H1 (cell line): Measurements from ENCODE around the gene FRMPD2. TPM values are rescaled to one million over a fixed set of nuclear protein-coding genes. Genes with fewer than 3 reads are reported as not detected.

Source experiments
- CTCF ChIA-PET: fragments of 300-600 bp; sonication (Branson Sonifier 250); formaldehyde crosslinking; loops from one replicate; lab custom pipeline; 2021; ENCODE audit not compliant: partially characterized antibody; lab: Charles Lee
- POLR2A ChIA-PET: fragments of 300-600 bp; sonication (Branson Sonifier 250); formaldehyde crosslinking; loops from one replicate; lab custom pipeline; 2021; ENCODE audit warnings: inconsistent platforms; ENCODE audit not compliant: partially characterized antibody; lab: Charles Lee
- DNase-seq, 2 experiments: peaks; one replicate each; pipeline versions ENCODE4 v3.0.0 to v3.0.0-alpha.2; 2010 to 2022; ENCODE audit warnings: low spot score in 2 of 2, low read depth in 1 of 2, mixed read lengths in 1 of 2
- FAIRE-seq: peaks from 2 replicates; lab custom pipeline; 2011; peaks lifted over from hg19 to GRCh38; lab: Jason Lieb, UNC
- H2AFZ ChIP-seq: 2 replicates; pipeline ENCODE4 v1.8.1; 2012; ENCODE audit warnings: low read length, inconsistent platforms
- H2AK5ac ChIP-seq: 2 replicates; pipeline ENCODE4 v1.6.1; 2013; ENCODE audit warnings: low read depth, low read length
- H2BK120ac ChIP-seq: replicated peaks from 2 replicates; pipeline ENCODE3; 2013; ENCODE audit warnings: low read depth, low read length, inconsistent platforms
- H2BK12ac ChIP-seq: 2 replicates; pipeline ENCODE4 v1.6.1; 2013; ENCODE audit warnings: low read depth, low read length
- H2BK15ac ChIP-seq: 2 replicates; pipeline ENCODE4 v1.6.1; 2013; ENCODE audit warnings: low read length
- H2BK20ac ChIP-seq: 2 replicates; pipeline ENCODE4 v1.6.1; 2013; ENCODE audit warnings: low read length
- H2BK5ac ChIP-seq: 2 replicates; pipeline ENCODE4 v1.6.1; 2013; ENCODE audit warnings: low read depth, low read length
- H3K14ac ChIP-seq: 2 replicates; pipeline ENCODE4 v1.6.1; 2013; ENCODE audit warnings: inconsistent platforms; ENCODE audit not compliant: insufficient read length
- H3K18ac ChIP-seq: 2 replicates; pipeline ENCODE4 v1.6.1; 2013; ENCODE audit warnings: low read length; ENCODE audit errors: extremely low read depth
- H3K23ac ChIP-seq: 2 replicates; pipeline ENCODE4 v1.6.1; 2013; ENCODE audit warnings: inconsistent platforms; ENCODE audit not compliant: insufficient read length
- H3K23me2 ChIP-seq: 2 replicates; pipeline ENCODE4 v1.6.1; 2013; ENCODE audit warnings: low read depth, low read length
- H3K27ac ChIP-seq: 2 replicates; pipeline ENCODE4 v1.6.1; 2011; ENCODE audit warnings: low read depth, low read length, inconsistent platforms
- H3K27me3 ChIP-seq, 4 experiments: replicated peaks in 1 of 4; 1 replicate in 1 of 4; 2 replicates in 3 of 4; pipeline versions ENCODE4 v1.6.1 to v1.8.1; 2011 to 2013; ENCODE audit warnings: low read length in 3 of 4, mild to moderate bottlenecking in 3 of 4, inconsistent platforms in 2 of 4, mixed read lengths in 2 of 4, moderate library complexity in 1 of 4; ENCODE audit not compliant: control insufficient read depth in 3 of 4, insufficient read depth in 3 of 4; ENCODE audit errors: extremely low read depth in 1 of 4
- H3K36me3 ChIP-seq, 4 experiments: 2 replicates each; pipeline versions ENCODE4 v1.6.1 to v1.8.1; 2011 to 2013; ENCODE audit warnings: mild to moderate bottlenecking in 4 of 4, low read length in 3 of 4, moderate library complexity in 2 of 4, control low read depth in 1 of 4, inconsistent platforms in 1 of 4; ENCODE audit not compliant: insufficient read depth in 4 of 4, control insufficient read depth in 2 of 4
- H3K4ac ChIP-seq: replicated peaks from 2 replicates; pipeline ENCODE3; 2013; ENCODE audit warnings: low read length, low read depth, mixed read lengths, inconsistent platforms; ENCODE audit not compliant: insufficient read length
- H3K4me1 ChIP-seq, 4 experiments: replicated peaks in 1 of 4; 1 replicate in 1 of 4; 2 replicates in 3 of 4; pipeline versions ENCODE4 v1.6.1 to v1.8.1; 2011 to 2013; ENCODE audit warnings: low read length in 3 of 4, inconsistent platforms in 2 of 4, mixed read lengths in 1 of 4; ENCODE audit not compliant: insufficient read depth in 4 of 4, control insufficient read depth in 3 of 4
- H3K4me2 ChIP-seq, 2 experiments: 2 replicates each; pipeline versions ENCODE4 v1.6.1 to v1.8.1; 2011 to 2013; ENCODE audit warnings: low read depth in 2 of 2, low read length in 2 of 2, control low read depth in 1 of 2, inconsistent platforms in 1 of 2, mild to moderate bottlenecking in 1 of 2; ENCODE audit not compliant: insufficient read depth in 1 of 2
- H3K4me3 ChIP-seq, 4 experiments: fragments of 200-600, 300-600 bp in 1 of 4; sonication (generic), shearing (Covaris generic), sonication (Bioruptor Twin) in 1 of 4; 2 replicates each; pipeline versions ENCODE4 v1.5.1 to v1.8.1; 2011 to 2016; ENCODE audit warnings: low read length in 4 of 4, low read depth in 3 of 4, control low read depth in 2 of 4, inconsistent platforms in 2 of 4, mild to moderate bottlenecking in 2 of 4, mixed read lengths in 1 of 4, moderate library complexity in 1 of 4; ENCODE audit not compliant: insufficient read depth in 2 of 4; ENCODE audit errors: extremely low read depth in 1 of 4
- H3K56ac ChIP-seq: replicated peaks from 2 replicates; pipeline ENCODE3; 2013; ENCODE audit warnings: low read depth, mild to moderate bottlenecking, mixed read lengths, low read length, inconsistent platforms; ENCODE audit not compliant: insufficient read length
- H3K79me1 ChIP-seq: 2 replicates; pipeline ENCODE4 v1.6.1; 2013; ENCODE audit warnings: low read depth, low read length, control low read depth
- H3K79me2 ChIP-seq, 2 experiments: 2 replicates each; pipeline versions ENCODE4 v1.6.1 to v1.8.1; 2012 to 2013; ENCODE audit warnings: low read length in 2 of 2, mild to moderate bottlenecking in 2 of 2, inconsistent platforms in 1 of 2; ENCODE audit not compliant: insufficient read depth in 2 of 2, control insufficient read depth in 1 of 2
- H3K9ac ChIP-seq, 4 experiments: replicated peaks in 1 of 4; 1 replicate in 1 of 4; 2 replicates in 3 of 4; pipeline versions ENCODE4 v1.6.1 to v1.8.1; 2011 to 2013; ENCODE audit warnings: low read depth in 3 of 4, low read length in 3 of 4, control low read depth in 2 of 4, mild to moderate bottlenecking in 2 of 4, moderate library complexity in 2 of 4, inconsistent platforms in 1 of 4; ENCODE audit errors: extremely low read depth in 1 of 4
- H3K9me3 ChIP-seq, 2 experiments: 2 replicates each; pipeline versions ENCODE4 v1.6.1 to v1.8.1; 2012 to 2013; ENCODE audit warnings: mild to moderate bottlenecking in 2 of 2, moderate library complexity in 2 of 2, control low read depth in 1 of 2, inconsistent platforms in 1 of 2, low read depth in 1 of 2, low read length in 1 of 2, mixed read lengths in 1 of 2; ENCODE audit not compliant: insufficient read depth in 2 of 2
- H4K20me1 ChIP-seq, 2 experiments: replicated peaks in 1 of 2; 2 replicates each; pipeline versions ENCODE3 to v1.8.1; 2011 to 2013; ENCODE audit warnings: inconsistent platforms in 2 of 2, low read length in 2 of 2, mild to moderate bottlenecking in 1 of 2; ENCODE audit not compliant: insufficient read depth in 2 of 2, control insufficient read depth in 1 of 2
- H4K5ac ChIP-seq: 2 replicates; pipeline ENCODE4 v1.6.1; 2013; ENCODE audit warnings: low read length, low read depth, mixed read lengths, inconsistent platforms; ENCODE audit not compliant: insufficient read length
- H4K8ac ChIP-seq: 2 replicates; pipeline ENCODE4 v1.8.0; 2013; ENCODE audit warnings: mild to moderate bottlenecking, moderate library complexity, low read length, inconsistent platforms; ENCODE audit not compliant: insufficient read depth; ENCODE audit errors: extremely low read depth
- H4K91ac ChIP-seq: replicated peaks from 2 replicates; pipeline ENCODE3; 2013; ENCODE audit warnings: low read length, mixed read lengths, inconsistent platforms; ENCODE audit not compliant: insufficient read length
- ASH2L ChIP-seq: fragments of 200-600, 300-600 bp; sonication (generic); IDR thresholded peaks from one replicate; pipeline ENCODE4 v1.7.1; 2017; ENCODE audit warnings: low read length
- FOSL1 ChIP-seq: IDR thresholded peaks from 2 replicates; pipeline ENCODE4 v1.6.1; 2011; ENCODE audit warnings: mild to moderate bottlenecking, low read depth, low read length, moderate library complexity; ENCODE audit not compliant: insufficient read depth
- HDAC2 ChIP-seq, 2 experiments: fragments of 300-600 bp in 1 of 2; sonication (generic) in 1 of 2; IDR thresholded peaks; 2 replicates each; pipeline ENCODE4 v1.6.1; 2011 to 2012; ENCODE audit warnings: low read depth in 2 of 2, low read length in 2 of 2, mild to moderate bottlenecking in 2 of 2, moderate library complexity in 2 of 2, borderline replicate concordance in 1 of 2, inconsistent platforms in 1 of 2
- KDM5A ChIP-seq: fragments of 200-600 bp; IDR thresholded peaks from 2 replicates; pipeline ENCODE4 v1.7.1; 2012; ENCODE audit warnings: mild to moderate bottlenecking, low read length, inconsistent platforms, mixed read lengths
- RBBP5 ChIP-seq: IDR thresholded peaks from 2 replicates; pipeline ENCODE4 v1.7.1; 2012; ENCODE audit warnings: low read depth, mild to moderate bottlenecking, inconsistent platforms, low read length, moderate library complexity, borderline replicate concordance
- SP1 ChIP-seq: IDR thresholded peaks from 2 replicates; pipeline ENCODE4 v1.6.1; 2011; ENCODE audit warnings: low read depth, low read length
- SP2 ChIP-seq: IDR thresholded peaks from 2 replicates; pipeline ENCODE4 v1.6.1; 2012; ENCODE audit warnings: mild to moderate bottlenecking, low read length, inconsistent platforms
- USF2 ChIP-seq: IDR thresholded peaks from 2 replicates; pipeline ENCODE4 v1.6.1; 2011; ENCODE audit warnings: low read length, improper control_type of control experiment
- WGBS, 2 experiments: shearing (Covaris generic) in 1 of 2; methylation state at CpG; one replicate each; pipeline versions ENCODE4 v1.1.6 to v1.1.7; 2013 to 2015; ENCODE audit warnings: low lambda C conversion rate in 2 of 2, mixed read lengths in 2 of 2, inconsistent platforms in 1 of 2, low coverage in 1 of 2, missing lambda C conversion rate in 1 of 2; ENCODE audit not compliant: insufficient replicate concordance in 2 of 2, insufficient coverage in 1 of 2, insufficient read length in 1 of 2; ENCODE audit errors: extremely low coverage in 1 of 2, missing lambda C conversion rate in 1 of 2; 5-methylcytosine and 5-hydroxymethylcytosine counted together
- polyA plus RNA-seq, 7 experiments: library from polyadenylated mRNA; depleted of rRNA in 3 of 7; stranded (reverse) in 5 of 7; unstranded in 2 of 7; fragments of >200 nt in 5 of 7; fragments of 200-250 nt in 2 of 7; gene quantifications; 1 replicate in 5 of 7; 2 replicates in 1 of 7; 4 replicates in 1 of 7; pipeline versions ENCODE4 v1.2.1 to v1.2.3, GENCODE V29; 2011 to 2013; ENCODE audit warnings: missing spikeins in 2 of 7, mixed read lengths in 2 of 7
- total RNA-seq: library from RNA; stranded (reverse); fragmentation: NEBNext Ultra II Directional; extraction: Animal tissue kit (Norgen Biotek cat#: 25700); gene quantifications from 2 replicates; pipeline ENCODE4 v1.2.1, GENCODE V29; 2021

The FRMPD2 gene
- total and polyA plus RNA-seq, 2 of the 8 experiments (the other 6 are each of a cell fraction or from before 2014, with no cell fraction given) = 0.07 to 0.47 TPM

GRCh38 chr10:48216744-48217143 is 57.8 kb downstream of the FRMPD2 start:
- Histone ChIP-seq H4K91ac (no peak overlapping the region), H3K4me2 (no peak overlapping the region), H3K23me2 (peaks cover 2% of the 10 kb centered on the region; the same call in 1 of the 2 replicates), H3K9me3 (no peaks in the 10 kb centered on the region), H3K4ac (no peak overlapping the region), H3K56ac (no peak overlapping the region), H4K5ac (no peak overlapping the region), H2BK5ac (no peak overlapping the region), H2AFZ (no peak overlapping the region), H3K18ac (no peak overlapping the region), H3K79me2 (no peaks in the 10 kb centered on the region), H2BK15ac (no peak overlapping the region), H2BK120ac (no peak overlapping the region), H3K4me3 (no peak overlapping the region), H3K27me3 (no peaks in the 10 kb centered on the region), H2BK20ac (no peak overlapping the region), H3K36me3 (no peaks in the 10 kb centered on the region), H3K23ac (no peak overlapping the region), H2BK12ac (no peak overlapping the region), H3K14ac (no peak overlapping the region), H3K9ac (no peak overlapping the region), H3K79me1 (no peaks in the 10 kb centered on the region), H2AK5ac (no peak overlapping the region), H4K20me1 (no peaks in the 10 kb centered on the region), H3K27ac (no peak overlapping the region), H3K4me1 (no peaks in the 10 kb centered on the region), H4K8ac (no peak overlapping the region)
- POLR2A ChIA-PET = no interaction called here
- TF ChIP-seq HDAC2 (IDR thresholded peaks at IDR 0.05; ENCODE audit: borderline replicate concordance in 1 of 2, low read depth in 2 of 2, low read length in 2 of 2) (no peak), RBBP5 (no peak), ASH2L (no peak), KDM5A (no peak), SP1 (no peak), SP2 (no peak), FOSL1 (no peak), USF2 (no peak)
- 100% methylated on average over 1 of the region's 1 CpG; no CpG with 5 or more reads in 1 of the 2 experiments for WGBS, 2 experiments
- no peak for DNase-seq
- no peak for FAIRE-seq
- CTCF ChIA-PET = interaction anchor here (0.8 to 6.4 kb wide), 8 partner anchors 8 to 94 kb away, joined by 3 to 46 read pairs (median 4); no protein-coding TSS in a partner anchor
